CD4-positive, alpha-beta T cell treated with Interleukin-4 for 4 hours (primary cell): ENCODE results near the gene MSANTD3.
"Not testable (repeated sequence)": the region's sequence is repeated elsewhere in the genome, so short reads cannot be mapped to it uniquely, and the experiment has no call there.

Experiments
- DNase-seq: peaks from one replicate; pipeline ENCODE4 v3.0.0-alpha.2; 2020

The MSANTD3 gene

GRCh38 chr9:100426530-100427365, at the start of gene MSANTD3:
Gene MSANTD3, plus strand, starts transcription at chr9:100427143. Its CDS starts 14,796 bp downstream, at chr9:100441939.
- DNase-seq = peak; percentile 44

GRCh38 chr9:100379862-100380261, 47.1 kb upstream of the MSANTD3 start:
- no peak for DNase-seq

GRCh38 chr9:100392989-100393388, 34.0 kb upstream of the MSANTD3 start:
- DNase-seq = not testable (repeated sequence)

DNA sequence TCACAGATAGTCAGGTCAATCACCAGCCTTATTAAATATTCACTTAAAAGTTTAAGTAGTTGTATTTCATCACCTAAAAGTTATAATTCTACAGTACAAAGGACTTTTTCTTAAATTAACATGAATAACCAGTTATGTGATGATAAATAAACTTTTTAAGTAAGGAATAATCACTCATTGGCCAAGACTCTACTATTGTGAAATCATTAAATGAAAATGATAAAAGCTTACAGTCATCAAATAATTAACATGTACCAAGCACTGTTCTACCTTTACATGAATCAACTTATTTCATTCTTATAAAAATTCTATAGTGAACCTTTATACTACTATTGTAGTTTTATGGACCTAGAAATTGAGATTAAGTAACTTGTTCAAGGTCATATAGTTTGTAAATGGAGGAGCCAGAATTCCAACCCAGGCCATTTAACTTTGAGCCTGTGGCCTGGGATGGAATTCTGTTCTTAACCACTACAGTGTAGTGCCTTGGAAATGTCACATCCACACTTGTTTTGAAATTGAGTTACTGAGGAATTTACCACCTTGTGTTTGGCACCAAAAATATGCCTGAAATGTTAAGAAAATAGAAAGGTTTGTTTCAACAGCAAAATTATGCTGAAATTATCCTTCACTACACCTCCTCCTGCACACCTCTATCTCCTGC, 32.8 kb upstream of the MSANTD3 start:
- DNase-seq = no peak

DNA sequence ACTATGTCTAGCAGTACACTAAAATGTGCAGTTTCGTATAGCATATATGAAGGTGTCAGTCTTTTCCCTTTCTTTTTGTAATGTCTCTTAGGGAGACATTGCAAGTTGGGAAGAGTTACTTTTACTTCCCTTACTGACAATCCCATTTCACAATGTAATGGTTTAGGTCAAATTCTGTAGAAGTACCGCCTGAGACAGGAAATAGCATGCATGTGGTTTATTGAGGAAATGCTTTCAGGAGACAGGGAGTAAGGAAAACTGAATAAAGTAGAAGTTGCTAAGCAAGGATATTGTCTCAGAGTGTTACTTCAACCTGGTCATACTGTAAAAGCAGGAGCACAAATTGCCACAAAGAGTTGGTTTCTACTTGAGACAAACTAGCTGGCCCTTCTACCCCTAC, 32.1 kb upstream of the MSANTD3 start:
- DNase-seq = no peak

- no peak for DNase-seq
These were observed 30.2 kb upstream of the MSANTD3 start for GRCh38 chr9:100396769-100397168.

GRCh38 chr9:100397529-100398266, 29.2 kb upstream of the MSANTD3 start:
- no peak for DNase-seq

- DNase-seq = no peak
These were observed 25.9 kb upstream of the MSANTD3 start for GRCh38 chr9:100401042-100401441.

DNA sequence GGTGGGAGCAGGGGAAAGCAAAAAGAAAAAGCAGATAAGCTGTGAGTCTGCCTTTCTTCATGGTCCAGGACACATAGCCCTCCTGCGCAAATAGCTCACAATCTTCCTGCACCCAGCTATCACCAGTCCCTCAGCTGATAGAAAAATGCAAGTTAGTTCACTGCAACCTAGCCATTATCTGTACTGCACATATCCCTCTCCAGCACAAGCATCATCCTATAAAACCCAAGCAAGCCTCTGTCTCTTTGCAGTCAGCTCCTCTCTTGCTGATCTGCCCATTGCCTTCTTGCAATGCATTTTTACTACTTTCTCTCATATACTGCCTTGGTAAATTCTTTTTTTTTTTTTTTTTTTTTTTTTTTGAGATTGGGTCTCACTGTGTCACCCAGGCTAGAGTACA, 20.0 kb upstream of the MSANTD3 start:
- DNase-seq = no peak

- no peak for DNase-seq
These were observed 18.3 kb upstream of the MSANTD3 start for GRCh38 chr9:100408546-100409175.

DNA sequence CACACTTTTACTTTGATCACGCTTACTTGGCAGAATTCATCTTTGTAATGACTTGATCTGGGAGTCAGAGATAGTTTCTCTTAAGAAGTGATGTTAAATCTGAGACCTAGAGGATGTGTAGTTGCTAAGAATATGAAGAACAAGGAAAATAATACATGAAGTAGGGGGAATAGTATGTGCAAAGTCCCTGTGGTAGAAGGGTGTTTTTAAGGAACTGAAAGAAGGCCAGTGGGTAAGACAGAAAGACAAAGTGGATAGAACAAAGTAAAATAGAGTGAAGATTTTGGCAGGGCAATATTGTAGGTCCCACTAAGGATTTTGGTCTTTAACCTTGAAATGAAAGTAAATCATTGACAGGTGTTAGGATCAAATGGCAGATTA, 17.8 kb upstream of the MSANTD3 start:
- DNase-seq = no peak

GRCh38 chr9:100411472-100412283, 15.3 kb upstream of the MSANTD3 start:
- DNase-seq = peak; percentile 85

DNA sequence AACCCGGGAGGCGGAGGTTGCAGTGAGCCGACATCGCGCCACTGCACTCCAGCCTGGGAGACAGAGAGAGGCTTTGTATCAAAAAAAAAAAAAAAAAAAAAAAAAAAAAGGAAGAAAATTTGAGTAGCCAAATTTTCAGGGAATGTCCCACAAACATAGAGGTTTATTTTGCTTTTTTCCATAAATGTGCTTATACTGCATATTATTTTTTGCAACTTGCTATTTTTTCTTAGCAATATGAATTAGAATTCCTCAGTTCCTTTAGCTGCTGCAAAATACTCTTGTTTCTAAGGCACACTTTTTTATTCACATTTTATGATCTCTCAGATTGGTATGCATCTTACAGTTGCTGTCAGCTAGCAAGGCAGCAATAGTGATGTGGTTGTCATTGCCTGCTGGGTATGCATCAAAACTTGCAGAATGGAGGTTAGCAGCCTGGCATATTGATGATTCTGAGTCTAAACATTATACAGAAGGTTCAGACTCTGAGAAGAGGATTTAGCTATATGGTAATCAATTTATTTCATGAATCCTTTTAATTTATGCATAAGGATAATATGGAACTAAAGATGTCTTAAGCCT, 13.0 kb upstream of the MSANTD3 start:
- no peak for DNase-seq

DNA sequence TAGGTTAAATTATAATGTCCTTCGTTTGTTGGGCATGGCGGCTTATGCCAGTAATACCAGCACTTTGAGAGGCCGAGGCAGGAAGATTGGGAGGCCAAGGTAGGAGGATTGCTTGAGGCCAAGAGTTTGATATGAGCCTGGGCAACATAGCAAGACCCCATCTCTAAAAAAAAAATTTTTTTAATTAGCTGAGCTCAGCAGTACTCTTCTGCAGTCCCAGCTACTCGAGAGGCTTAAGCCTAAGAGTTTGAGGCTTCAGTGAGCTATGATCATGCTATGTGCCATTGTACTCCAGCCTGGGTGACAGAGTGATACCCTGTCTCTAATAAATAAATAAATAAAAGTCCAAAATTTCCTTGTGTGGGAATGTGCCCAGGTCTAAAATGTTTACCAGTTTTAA, 9.1 kb upstream of the MSANTD3 start:
- DNase-seq = no peak

- no peak for DNase-seq
These were observed 7.8 kb upstream of the MSANTD3 start for GRCh38 chr9:100419166-100419565.

DNA sequence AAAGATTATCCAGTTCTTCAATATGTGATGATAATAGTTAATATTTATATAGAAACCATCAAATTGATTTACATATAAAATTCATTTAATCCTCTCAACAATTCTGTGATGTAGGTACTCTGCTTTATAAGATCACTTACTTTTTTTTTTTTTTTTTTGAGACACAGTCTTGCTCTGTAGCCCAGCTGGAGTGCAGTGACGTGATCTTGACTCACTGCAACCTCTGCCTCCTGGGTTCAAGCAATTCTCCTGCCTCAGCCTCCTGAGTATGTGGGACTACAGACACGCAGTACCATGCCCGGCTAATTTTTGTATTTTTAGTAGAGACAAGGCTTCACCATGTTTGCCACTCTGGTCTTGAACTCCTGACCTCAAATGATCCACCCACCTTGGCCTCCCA, 5.8 kb upstream of the MSANTD3 start:
- not testable (repeated sequence) for DNase-seq

DNA sequence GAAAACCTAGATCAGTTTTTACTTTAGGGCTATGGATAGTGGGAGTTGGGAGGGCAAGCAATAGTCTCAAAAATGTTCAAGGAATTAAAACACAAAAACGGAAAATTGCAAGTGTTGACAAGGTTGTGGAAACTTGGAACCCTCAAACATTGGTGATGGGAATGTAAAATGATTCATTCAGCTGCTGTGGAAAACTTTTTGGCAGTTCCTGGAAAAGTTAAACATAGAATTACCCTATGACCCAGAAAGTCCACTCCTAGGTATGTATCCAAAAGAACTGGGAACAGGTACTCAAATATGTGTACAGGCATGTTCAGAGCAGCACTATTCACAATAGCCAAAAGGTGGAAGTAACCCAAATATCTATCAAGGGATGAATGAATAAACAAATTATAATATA, 1.2 kb upstream of the MSANTD3 start:
- no peak for DNase-seq

GRCh38 chr9:100426189-100426529, 784 bp upstream of the MSANTD3 start:
- no peak for DNase-seq

GRCh38 chr9:100427366-100428263, 672 bp downstream of the MSANTD3 start:
- DNase-seq = no peak

GRCh38 chr9:100428871-100429654, 2.1 kb downstream of the MSANTD3 start:
- no peak for DNase-seq
